Stimulated activated CD8-positive, alpha-beta memory T cell treated with anti-CD3 and anti-CD28 coated beads, Interleukin-15, amount 100 ng/mL, for 4 hours (primary cell): Measurements from ENCODE around the gene CKS2.

ENCODE experiments used
- DNase-seq, 2 donors: peaks; one replicate each; pipeline ENCODE4 v3.0.0-alpha.2; 2020; ENCODE audit warnings: low read depth in 2 of 2

Gene CKS2

GRCh38 chr9:89365532-89365912 is 54.5 kb downstream of the CKS2 start:
- no peak for DNase-seq
